ENCODE data around the gene FYCO1.

FYCO1 gene

DNA sequence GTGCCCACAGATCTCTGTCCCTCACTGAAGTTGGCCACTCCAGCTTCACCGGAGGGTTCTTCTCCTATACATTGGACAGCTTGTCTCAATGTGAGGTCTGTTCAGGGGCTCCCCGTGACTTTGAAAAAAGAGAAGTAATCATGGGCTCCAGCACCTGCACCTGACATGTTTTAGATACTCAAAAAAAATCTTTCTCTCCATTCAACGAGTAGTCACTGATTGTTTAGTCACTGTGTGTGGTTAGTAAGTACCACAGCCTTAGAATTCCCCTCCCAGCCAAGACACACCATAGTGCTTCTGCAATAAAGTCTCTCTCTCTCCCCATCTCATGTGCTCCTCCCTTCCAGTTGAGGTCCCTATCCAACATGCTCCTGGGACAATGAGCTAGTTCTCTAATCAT is 90.7 kb downstream of the FYCO1 start:
- no peak for DNase-seq (ENCODE audit: low read depth, low spot score)
- Histone ChIP-seq H3K36me3 (ENCODE audit: insufficient read depth, low read length) (no peaks in the 10 kb centered on the region), H3K27ac (no peak overlapping the region), H3K4me3 (no peak overlapping the region), H3K9ac (ENCODE audit: insufficient read length) (no peak overlapping the region), H3K9me3 (ENCODE audit: low read depth, low read length) (no peaks in the 10 kb centered on the region)
- TF ChIP-seq EZH2 (IDR thresholded peaks at IDR 0.05): no peak
- no peak for TF ChIP-seq FOXP2 (optimal IDR thresholded peaks at IDR 0.05; ENCODE audit: control extremely low read depth, extremely low read length, insufficient read depth)
- TF ChIP-seq POLR2AphosphoS5 (IDR thresholded peaks at IDR 0.05; ENCODE audit: borderline replicate concordance, low read depth, low read length): no peak

DNA sequence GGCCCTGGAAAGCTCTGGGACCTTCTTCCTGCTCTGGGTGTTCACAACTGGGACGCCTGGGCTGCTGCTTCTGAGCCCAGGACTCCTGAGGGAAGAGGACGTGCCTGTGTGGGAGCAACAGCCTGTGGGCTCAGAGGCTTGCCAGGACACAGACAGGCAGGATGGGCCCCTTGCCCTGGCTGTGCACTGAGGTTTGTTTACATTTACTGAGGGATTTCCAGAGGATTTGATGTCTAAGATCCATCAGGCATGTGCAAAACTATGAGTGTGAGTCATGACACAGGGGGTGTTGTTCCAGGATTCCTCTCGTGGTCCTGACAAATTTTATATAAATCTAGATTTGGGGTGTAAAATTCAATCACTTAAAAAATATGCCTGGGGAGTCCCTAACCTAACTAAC is 98.7 kb downstream of the FYCO1 start:
- Histone ChIP-seq H3K9me3 (ENCODE audit: low read depth, low read length) (no peaks in the 10 kb centered on the region), H3K36me3 (ENCODE audit: insufficient read depth, low read length) (no peaks in the 10 kb centered on the region), H3K27ac (no peak overlapping the region), H3K9ac (ENCODE audit: insufficient read length) (no peak overlapping the region), H3K4me3 (no peak overlapping the region)
- DNase-seq (ENCODE audit: low read depth, low spot score): no peak
- TF ChIP-seq EZH2 (IDR thresholded peaks at IDR 0.05) (no peak), FOXP2 (optimal IDR thresholded peaks at IDR 0.05; ENCODE audit: control extremely low read depth, extremely low read length, insufficient read depth) (no peak), POLR2AphosphoS5 (IDR thresholded peaks at IDR 0.05; ENCODE audit: borderline replicate concordance, low read depth, low read length) (no peak)

DNA sequence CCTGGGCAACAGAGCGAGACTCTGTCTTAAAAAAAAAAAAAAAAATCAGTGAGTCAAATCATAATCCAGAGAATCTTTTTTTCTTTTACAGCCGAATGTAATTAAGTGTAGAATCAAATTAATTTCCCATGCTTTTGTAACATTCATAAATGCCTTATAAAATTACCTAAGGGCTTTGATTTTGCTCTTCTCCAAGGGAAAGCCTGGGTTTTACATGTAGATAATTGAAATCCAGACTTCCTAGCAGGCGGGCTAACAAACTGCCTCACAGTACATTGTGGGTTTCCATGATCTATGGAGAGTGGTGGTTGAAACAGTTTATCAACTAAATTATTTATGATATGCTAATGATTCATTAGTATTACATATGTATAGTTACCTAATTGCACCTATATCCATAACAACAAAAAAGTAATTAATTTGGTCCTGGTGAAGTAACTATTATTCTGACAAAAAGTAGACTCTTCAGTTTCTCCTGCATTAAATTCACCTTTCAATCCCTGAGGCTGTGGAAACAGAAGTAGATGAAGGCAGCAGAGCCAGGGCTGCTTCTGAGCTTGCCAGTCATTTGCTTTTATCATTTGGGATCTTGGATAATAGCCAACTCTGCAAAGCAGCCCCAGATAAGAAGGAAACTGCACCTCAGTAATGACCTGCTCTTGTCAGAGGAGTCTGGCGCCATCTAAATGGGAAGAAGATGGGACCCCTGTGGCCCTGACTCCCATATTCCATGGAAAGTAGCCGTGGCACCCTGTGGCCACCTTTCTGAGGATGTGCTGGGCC is 99.7 kb downstream of the FYCO1 start:
- Histone ChIP-seq H3K36me3 (ENCODE audit: insufficient read depth, low read length) (no peaks in the 10 kb centered on the region), H3K9me3 (ENCODE audit: low read depth, low read length) (no peaks in the 10 kb centered on the region), H3K9ac (ENCODE audit: insufficient read length) (no peak overlapping the region), H3K27ac (no peak overlapping the region), H3K4me3 (no peak overlapping the region)
- TF ChIP-seq EZH2 (IDR thresholded peaks at IDR 0.05): no peak
- TF ChIP-seq FOXP2 (optimal IDR thresholded peaks at IDR 0.05; ENCODE audit: control extremely low read depth, extremely low read length, insufficient read depth): no peak
- TF ChIP-seq POLR2AphosphoS5 (IDR thresholded peaks at IDR 0.05; ENCODE audit: borderline replicate concordance, low read depth, low read length): no peak
- no peak for DNase-seq (ENCODE audit: low read depth, low spot score)

DNA sequence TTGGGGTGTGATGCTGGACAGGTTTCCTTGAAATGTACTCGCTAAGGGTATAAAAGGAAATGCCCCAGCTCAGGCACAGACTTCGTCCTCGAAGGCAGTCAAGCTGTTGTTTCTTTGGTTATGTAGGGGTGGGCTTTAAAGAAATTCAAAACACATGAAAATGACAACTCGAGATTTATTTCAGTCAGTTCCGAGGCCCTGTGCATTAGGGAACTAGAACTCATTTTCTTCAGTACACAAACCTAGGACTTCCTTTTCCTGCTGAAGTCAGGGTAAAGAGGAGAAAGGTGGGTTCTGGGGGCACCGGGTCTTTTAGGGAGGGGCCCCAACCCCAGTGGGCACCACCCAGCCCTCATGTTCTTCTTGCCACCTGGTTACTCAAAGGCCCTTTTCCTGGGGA is 101.6 kb downstream of the FYCO1 start:
- Histone ChIP-seq H3K9me3 (ENCODE audit: low read depth, low read length) (no peaks in the 10 kb centered on the region), H3K4me3 (no peak overlapping the region), H3K36me3 (ENCODE audit: insufficient read depth, low read length) (no peaks in the 10 kb centered on the region), H3K27ac (no peak overlapping the region), H3K9ac (ENCODE audit: insufficient read length) (no peak overlapping the region)
- TF ChIP-seq EZH2 (IDR thresholded peaks at IDR 0.05) (no peak), FOXP2 (optimal IDR thresholded peaks at IDR 0.05; ENCODE audit: control extremely low read depth, extremely low read length, insufficient read depth) (no peak), POLR2AphosphoS5 (IDR thresholded peaks at IDR 0.05; ENCODE audit: borderline replicate concordance, low read depth, low read length) (no peak)
- DNase-seq (ENCODE audit: low read depth, low spot score): no peak

DNA sequence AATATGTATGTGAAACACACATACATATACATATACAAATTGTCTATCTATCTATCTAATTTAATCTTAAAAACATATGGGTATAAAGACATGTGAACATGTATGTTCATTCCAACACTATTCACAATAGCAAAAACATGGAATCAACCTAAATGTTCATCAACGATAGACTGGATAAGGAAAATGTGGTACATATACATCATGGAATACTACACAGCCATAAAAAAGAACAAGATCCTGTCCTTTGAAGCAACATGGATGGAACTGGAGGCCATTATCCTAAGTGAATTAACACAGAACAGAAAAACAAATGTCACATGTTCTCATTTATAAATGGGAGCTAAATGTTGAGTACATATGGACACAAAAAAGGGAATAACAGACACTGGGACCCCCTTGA is 103.5 kb downstream of the FYCO1 start:
- no peak overlapping the region for H3K9ac ChIP-seq (ENCODE audit: insufficient read length)
- H3K4me3 ChIP-seq: no peak overlapping the region
- no peaks in the 10 kb centered on the region for H3K36me3 ChIP-seq (ENCODE audit: insufficient read depth, low read length)
- no peaks in the 10 kb centered on the region for H3K9me3 ChIP-seq (ENCODE audit: low read depth, low read length)
- DNase-seq (ENCODE audit: low read depth, low spot score): no peak
- TF ChIP-seq FOXP2 (optimal IDR thresholded peaks at IDR 0.05; ENCODE audit: control extremely low read depth, extremely low read length, insufficient read depth): no peak
- TF ChIP-seq POLR2AphosphoS5 (IDR thresholded peaks at IDR 0.05; ENCODE audit: borderline replicate concordance, low read depth, low read length): no peak
- no peak for TF ChIP-seq EZH2 (IDR thresholded peaks at IDR 0.05)
- H3K27ac ChIP-seq: no peak overlapping the region

DNA sequence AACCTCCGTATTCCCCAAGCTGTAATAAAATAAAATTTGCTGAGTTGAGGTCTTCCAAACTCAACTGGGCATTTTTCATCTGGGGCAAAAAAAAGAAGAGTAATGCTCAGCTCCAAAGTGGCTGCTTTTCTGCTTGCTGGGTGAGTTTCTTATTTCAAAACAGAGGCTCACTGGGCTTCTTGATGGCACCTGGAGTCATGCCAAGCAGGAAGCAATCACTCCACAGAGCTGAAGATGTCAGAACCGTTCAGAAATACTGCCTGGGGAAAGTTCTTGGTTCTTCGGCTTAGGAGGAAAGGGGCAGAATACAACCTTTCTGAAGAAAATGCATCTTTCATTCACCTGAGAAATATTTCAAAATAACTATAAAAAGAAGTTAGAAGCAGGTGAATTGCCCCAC is 105.2 kb downstream of the FYCO1 start:
- Histone ChIP-seq H3K27ac (no peak overlapping the region), H3K9me3 (ENCODE audit: low read depth, low read length) (no peaks in the 10 kb centered on the region), H3K36me3 (ENCODE audit: insufficient read depth, low read length) (no peaks in the 10 kb centered on the region), H3K9ac (ENCODE audit: insufficient read length) (no peak overlapping the region), H3K4me3 (no peak overlapping the region)
- no peak for DNase-seq (ENCODE audit: low read depth, low spot score)
- TF ChIP-seq EZH2 (IDR thresholded peaks at IDR 0.05): no peak
- no peak for TF ChIP-seq POLR2AphosphoS5 (IDR thresholded peaks at IDR 0.05; ENCODE audit: borderline replicate concordance, low read depth, low read length)
- TF ChIP-seq FOXP2 (optimal IDR thresholded peaks at IDR 0.05; ENCODE audit: control extremely low read depth, extremely low read length, insufficient read depth): no peak

DNA sequence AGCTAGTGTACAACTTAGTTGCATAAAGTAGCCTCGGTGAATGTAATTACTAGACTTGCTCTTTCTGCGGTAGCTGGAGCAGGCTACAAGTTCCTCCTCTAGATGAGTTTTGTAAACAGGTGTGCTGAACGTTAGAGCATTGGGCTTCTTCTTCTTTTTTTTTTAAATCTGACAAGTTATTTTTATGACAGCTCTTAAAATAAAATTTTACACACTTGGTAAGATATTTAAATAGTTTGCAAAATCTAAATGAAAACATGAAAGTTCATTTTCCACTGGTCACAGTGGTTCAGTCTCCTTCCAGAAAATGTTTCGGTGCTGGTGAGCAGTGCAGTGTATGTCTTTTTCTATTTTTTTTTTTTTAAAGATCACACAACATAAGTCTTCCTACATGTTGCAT is 106.3 kb downstream of the FYCO1 start:
- no peak for TF ChIP-seq EZH2 (IDR thresholded peaks at IDR 0.05)
- no peak for TF ChIP-seq FOXP2 (optimal IDR thresholded peaks at IDR 0.05; ENCODE audit: control extremely low read depth, extremely low read length, insufficient read depth)
- TF ChIP-seq POLR2AphosphoS5 (IDR thresholded peaks at IDR 0.05; ENCODE audit: borderline replicate concordance, low read depth, low read length): no peak
- Histone ChIP-seq H3K36me3 (ENCODE audit: insufficient read depth, low read length) (no peaks in the 10 kb centered on the region), H3K9me3 (ENCODE audit: low read depth, low read length) (no peaks in the 10 kb centered on the region), H3K4me3 (no peak overlapping the region), H3K9ac (ENCODE audit: insufficient read length) (no peak overlapping the region), H3K27ac (no peak overlapping the region)
- DNase-seq (ENCODE audit: low read depth, low spot score): no peak

DNA sequence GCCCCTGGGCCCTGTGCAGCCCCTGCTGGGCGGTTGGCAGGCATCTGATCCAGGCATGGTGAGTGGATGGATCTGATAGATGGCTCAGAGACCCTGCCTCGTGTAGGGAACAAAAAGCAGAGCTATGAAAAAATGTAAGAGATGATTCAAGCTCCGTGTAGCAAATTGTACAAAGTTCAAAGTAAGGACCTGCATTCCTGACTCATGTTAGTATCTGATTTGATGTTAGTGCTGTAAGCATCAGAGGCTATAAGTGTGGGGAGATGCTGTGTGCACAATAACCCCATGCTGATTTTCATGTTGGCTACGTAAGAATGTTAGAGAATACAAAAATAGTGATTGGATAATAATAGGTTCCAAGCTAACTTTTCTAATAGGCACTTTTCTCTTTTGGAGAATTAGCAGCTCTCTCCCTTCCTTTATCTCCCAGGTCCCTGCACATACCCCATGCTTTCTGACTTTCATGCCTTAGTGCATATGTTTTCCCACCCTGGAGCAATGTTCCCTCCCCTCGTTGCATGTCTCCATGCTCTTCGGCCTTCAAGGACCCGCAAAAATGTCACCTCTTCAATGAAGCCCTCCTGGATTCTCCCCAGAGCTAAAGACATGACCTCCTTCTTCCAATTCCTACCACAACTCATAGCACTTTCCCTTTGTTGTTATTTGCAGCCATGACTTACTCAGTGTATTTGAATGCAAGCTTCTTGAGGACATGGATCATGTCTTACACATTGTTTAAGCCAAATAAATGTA is 107.7 kb downstream of the FYCO1 start:
- Histone ChIP-seq H3K36me3 (ENCODE audit: insufficient read depth, low read length) (no peaks in the 10 kb centered on the region), H3K27ac (no peak overlapping the region), H3K9ac (ENCODE audit: insufficient read length) (no peak overlapping the region), H3K4me3 (no peak overlapping the region), H3K9me3 (ENCODE audit: low read depth, low read length) (no peaks in the 10 kb centered on the region)
- no peak for DNase-seq (ENCODE audit: low read depth, low spot score)
- TF ChIP-seq FOXP2 (optimal IDR thresholded peaks at IDR 0.05; ENCODE audit: control extremely low read depth, extremely low read length, insufficient read depth): no peak
- no peak for TF ChIP-seq EZH2 (IDR thresholded peaks at IDR 0.05)
- no peak for TF ChIP-seq POLR2AphosphoS5 (IDR thresholded peaks at IDR 0.05; ENCODE audit: borderline replicate concordance, low read depth, low read length)

Measured in SK-N-MC (cell line).